ENCODE results near the gene CD52.

GRCh38 chr1:26288311-26288941 is 29.3 kb upstream of the CD52 start:
- TF ChIP-seq CTCF (IDR thresholded peaks at IDR 0.05) (no peak), POLR2A (IDR thresholded peaks at IDR 0.05) (no peak)
